ENCODE results near the gene MYRIP. TPM values are rescaled to one million over a fixed set of nuclear protein-coding genes. Genes with fewer than 3 reads are reported as not detected.
"Not testable (repeated sequence)": the region's sequence is repeated elsewhere in the genome, so short reads cannot be mapped to it uniquely, and the experiment has no call there.

MYRIP gene
- total RNA-seq, 1 donor from 2014 or later: not detected

- Mint-ChIP-seq H3K27ac (no peak overlapping the region), H3K9me3 (no peaks in the 10 kb centered on the region), H3K4me3 (no peak overlapping the region), H3K36me3 (ENCODE audit: low read depth) (no peaks in the 10 kb centered on the region), H3K4me1 (ENCODE audit: low read depth) (peaks cover 5% of the 10 kb centered on the region), H3K27me3 (ENCODE audit: insufficient read depth) (peaks cover 53% of the 10 kb centered on the region)
- no peak for DNase-seq (ENCODE audit: low spot score)
- intact Hi-C loops (cut with micrococcal nuclease): no loop called here
These were observed 2.2 kb downstream of the MYRIP start for GRCh38 chr3:39811561-39811960.

- Mint-ChIP-seq H3K9me3 (no peaks in the 10 kb centered on the region), H3K27me3 (ENCODE audit: insufficient read depth) (peaks cover 43% of the 10 kb centered on the region), H3K27ac (no peak overlapping the region), H3K4me1 (ENCODE audit: low read depth) (peaks cover 5% of the 10 kb centered on the region), H3K36me3 (ENCODE audit: low read depth) (no peaks in the 10 kb centered on the region), H3K4me3 (no peak overlapping the region)
- no peak for DNase-seq (ENCODE audit: low spot score)
- intact Hi-C loops (cut with micrococcal nuclease): no loop called here
These were observed 3.1 kb downstream of the MYRIP start for GRCh38 chr3:39812537-39812936.

GRCh38 chr3:39814007-39814406 is 4.6 kb downstream of the MYRIP start:
- H3K27me3 Mint-ChIP-seq (ENCODE audit: insufficient read depth): peaks cover 29% of the 10 kb centered on the region
- no peak overlapping the region for H3K27ac Mint-ChIP-seq
- no peaks in the 10 kb centered on the region for H3K9me3 Mint-ChIP-seq
- no peak for DNase-seq (ENCODE audit: low spot score)
- H3K36me3 Mint-ChIP-seq (ENCODE audit: low read depth): no peaks in the 10 kb centered on the region
- intact Hi-C loops (cut with micrococcal nuclease): no loop called here
- H3K4me3 Mint-ChIP-seq: no peak overlapping the region
- H3K4me1 Mint-ChIP-seq (ENCODE audit: low read depth): peaks cover under 1% of the 10 kb centered on the region

GRCh38 chr3:39819899-39820298 is 10.5 kb downstream of the MYRIP start:
- intact Hi-C loops (cut with micrococcal nuclease): no loop called here
- Mint-ChIP-seq H3K27me3 (ENCODE audit: insufficient read depth) (no peaks in the 10 kb centered on the region), H3K9me3 (no peaks in the 10 kb centered on the region), H3K4me1 (ENCODE audit: low read depth) (no peaks in the 10 kb centered on the region), H3K27ac (no peak overlapping the region), H3K4me3 (no peak overlapping the region), H3K36me3 (ENCODE audit: low read depth) (no peaks in the 10 kb centered on the region)
- DNase-seq (ENCODE audit: low spot score): no peak

GRCh38 chr3:39833764-39834163 is 24.4 kb downstream of the MYRIP start:
- DNase-seq (ENCODE audit: low spot score); intact Hi-C loops (cut with micrococcal nuclease): not testable (repeated sequence)

GRCh38 chr3:39839484-39839883 is 30.1 kb downstream of the MYRIP start:
- Mint-ChIP-seq H3K27ac (no peak overlapping the region), H3K27me3 (ENCODE audit: insufficient read depth) (no peaks in the 10 kb centered on the region), H3K36me3 (ENCODE audit: low read depth) (no peaks in the 10 kb centered on the region), H3K4me1 (ENCODE audit: low read depth) (no peaks in the 10 kb centered on the region), H3K9me3 (no peaks in the 10 kb centered on the region), H3K4me3 (no peak overlapping the region)
- DNase-seq (ENCODE audit: low spot score): no peak
- intact Hi-C loops (cut with micrococcal nuclease): no loop called here

More at GRCh38 chr3:39833764-39834163, 24.4 kb downstream of the MYRIP start:
- not testable (repeated sequence) for H3K9me3 Mint-ChIP-seq; H3K27me3 Mint-ChIP-seq (ENCODE audit: insufficient read depth); H3K4me3 Mint-ChIP-seq; H3K27ac Mint-ChIP-seq; H3K4me1 Mint-ChIP-seq (ENCODE audit: low read depth); H3K36me3 Mint-ChIP-seq (ENCODE audit: low read depth)

GRCh38 chr3:39843440-39843839 is 34.0 kb downstream of the MYRIP start:
- DNase-seq (ENCODE audit: low spot score): no peak
- intact Hi-C loops (cut with micrococcal nuclease): no loop called here
- Mint-ChIP-seq H3K4me3 (no peak overlapping the region), H3K4me1 (ENCODE audit: low read depth) (no peaks in the 10 kb centered on the region), H3K9me3 (no peaks in the 10 kb centered on the region), H3K27me3 (ENCODE audit: insufficient read depth) (no peaks in the 10 kb centered on the region), H3K36me3 (ENCODE audit: low read depth) (no peaks in the 10 kb centered on the region), H3K27ac (no peak overlapping the region)

GRCh38 chr3:39848365-39848764 is 39.0 kb downstream of the MYRIP start:
- no peak for DNase-seq (ENCODE audit: low spot score)
- no peaks in the 10 kb centered on the region for H3K27me3 Mint-ChIP-seq (ENCODE audit: insufficient read depth)
- no peaks in the 10 kb centered on the region for H3K4me1 Mint-ChIP-seq (ENCODE audit: low read depth)
- intact Hi-C loops (cut with micrococcal nuclease): no loop called here
- H3K9me3 Mint-ChIP-seq: no peaks in the 10 kb centered on the region
- no peak overlapping the region for H3K27ac Mint-ChIP-seq
- no peaks in the 10 kb centered on the region for H3K36me3 Mint-ChIP-seq (ENCODE audit: low read depth)
- no peak overlapping the region for H3K4me3 Mint-ChIP-seq

- no peaks in the 10 kb centered on the region for H3K27me3 Mint-ChIP-seq (ENCODE audit: insufficient read depth)
- H3K36me3 Mint-ChIP-seq (ENCODE audit: low read depth): no peaks in the 10 kb centered on the region
- H3K9me3 Mint-ChIP-seq: no peaks in the 10 kb centered on the region
- no peak overlapping the region for H3K4me3 Mint-ChIP-seq
- no peaks in the 10 kb centered on the region for H3K4me1 Mint-ChIP-seq (ENCODE audit: low read depth)
- intact Hi-C loops (cut with micrococcal nuclease): no loop called here
- no peak for DNase-seq (ENCODE audit: low spot score)
- H3K27ac Mint-ChIP-seq: no peak overlapping the region
These were observed 40.7 kb downstream of the MYRIP start for GRCh38 chr3:39849992-39850715.

GRCh38 chr3:39850716-39851032 is 41.3 kb downstream of the MYRIP start:
- no peak overlapping the region for H3K4me3 Mint-ChIP-seq
- no peaks in the 10 kb centered on the region for H3K36me3 Mint-ChIP-seq (ENCODE audit: low read depth)
- H3K9me3 Mint-ChIP-seq: no peaks in the 10 kb centered on the region
- DNase-seq (ENCODE audit: low spot score): no peak
- no peak overlapping the region for H3K27ac Mint-ChIP-seq
- intact Hi-C loops (cut with micrococcal nuclease): no loop called here
- no peaks in the 10 kb centered on the region for H3K4me1 Mint-ChIP-seq (ENCODE audit: low read depth)
- no peaks in the 10 kb centered on the region for H3K27me3 Mint-ChIP-seq (ENCODE audit: insufficient read depth)

- Mint-ChIP-seq H3K4me1 (ENCODE audit: low read depth) (no peaks in the 10 kb centered on the region), H3K4me3 (no peak overlapping the region), H3K27ac (no peak overlapping the region), H3K9me3 (peaks cover 6% of the 10 kb centered on the region), H3K27me3 (ENCODE audit: insufficient read depth) (peaks cover 2% of the 10 kb centered on the region), H3K36me3 (ENCODE audit: low read depth) (no peaks in the 10 kb centered on the region)
- intact Hi-C loops (cut with micrococcal nuclease): no loop called here
- no peak for DNase-seq (ENCODE audit: low spot score)
These were observed 46.1 kb downstream of the MYRIP start for GRCh38 chr3:39855517-39855916.

- H3K27ac Mint-ChIP-seq: no peak overlapping the region
- H3K27me3 Mint-ChIP-seq (ENCODE audit: insufficient read depth): no peaks in the 10 kb centered on the region
- H3K9me3 Mint-ChIP-seq: no peaks in the 10 kb centered on the region
- no peak for DNase-seq (ENCODE audit: low spot score)
- intact Hi-C loops (cut with micrococcal nuclease): no loop called here
- no peaks in the 10 kb centered on the region for H3K36me3 Mint-ChIP-seq (ENCODE audit: low read depth)
- H3K4me3 Mint-ChIP-seq: no peak overlapping the region
- H3K4me1 Mint-ChIP-seq (ENCODE audit: low read depth): no peaks in the 10 kb centered on the region
These were observed 60.5 kb downstream of the MYRIP start for GRCh38 chr3:39869890-39870289.

GRCh38 chr3:39870706-39871105 is 61.3 kb downstream of the MYRIP start:
- H3K27me3 Mint-ChIP-seq (ENCODE audit: insufficient read depth): no peaks in the 10 kb centered on the region
- H3K36me3 Mint-ChIP-seq (ENCODE audit: low read depth): no peaks in the 10 kb centered on the region
- intact Hi-C loops (cut with micrococcal nuclease): no loop called here
- H3K27ac Mint-ChIP-seq: no peak overlapping the region
- no peaks in the 10 kb centered on the region for H3K9me3 Mint-ChIP-seq
- no peak for DNase-seq (ENCODE audit: low spot score)
- H3K4me3 Mint-ChIP-seq: no peak overlapping the region
- no peaks in the 10 kb centered on the region for H3K4me1 Mint-ChIP-seq (ENCODE audit: low read depth)

GRCh38 chr3:39879581-39879980 is 70.2 kb downstream of the MYRIP start:
- no peak for DNase-seq (ENCODE audit: low spot score)
- H3K9me3 Mint-ChIP-seq: no peaks in the 10 kb centered on the region
- H3K4me3 Mint-ChIP-seq: no peak overlapping the region
- no peaks in the 10 kb centered on the region for H3K4me1 Mint-ChIP-seq (ENCODE audit: low read depth)
- peaks cover 1% of the 10 kb centered on the region for H3K27me3 Mint-ChIP-seq (ENCODE audit: insufficient read depth)
- no peak overlapping the region for H3K27ac Mint-ChIP-seq
- intact Hi-C loops (cut with micrococcal nuclease): no loop called here
- H3K36me3 Mint-ChIP-seq (ENCODE audit: low read depth): no peaks in the 10 kb centered on the region
